Loucy (cell line): ENCODE results near the gene PARVB.
A peak's percentile ranks its signal among the peaks of the same experiment; 100 is the strongest.

Source experiments
- H2AFZ ChIP-seq: fragments of 200-600 bp; sonication (generic); 2 replicates; pipeline ENCODE4 v1.6.0; 2016; ENCODE audit warnings: antibody characterized with exemption, mild to moderate bottlenecking, low read length, moderate library complexity
- H3F3A ChIP-seq: fragments of 200-600 bp; 2 replicates; pipeline ENCODE4 v1.6.0; 2016; ENCODE audit warnings: antibody characterized with exemption, low read depth, mild to moderate bottlenecking
- H3K27me3 ChIP-seq: fragments of 200-600 bp; sonication (generic); 2 replicates; pipeline ENCODE4 v1.6.1; 2014; ENCODE audit warnings: low read length, mild to moderate bottlenecking; ENCODE audit not compliant: insufficient read depth, poor library complexity, severe bottlenecking
- H3K36me3 ChIP-seq: fragments of 200-600 bp; sonication (generic); 2 replicates; pipeline ENCODE4 v1.6.1; 2016; ENCODE audit warnings: low read length; ENCODE audit not compliant: insufficient read depth
- H3K4me1 ChIP-seq: fragments of 200-600 bp; sonication (generic); 2 replicates; pipeline ENCODE4 v1.5.1; 2014; ENCODE audit warnings: low read length, mild to moderate bottlenecking; ENCODE audit not compliant: insufficient read depth, poor library complexity, severe bottlenecking
- H3K4me2 ChIP-seq: fragments of 200-600 bp; sonication (generic); 2 replicates; pipeline ENCODE4 v1.6.0; 2014; ENCODE audit warnings: antibody characterized with exemption, low read length, low read depth, mild to moderate bottlenecking; ENCODE audit not compliant: poor library complexity, severe bottlenecking
- H3K4me3 ChIP-seq: fragments of 200-600 bp; sonication (generic); 2 replicates; pipeline ENCODE4 v1.5.1; 2014; ENCODE audit warnings: low read length, mild to moderate bottlenecking, mixed read lengths; ENCODE audit not compliant: poor library complexity, severe bottlenecking
- H3K79me2 ChIP-seq: fragments of 200-600 bp; sonication (generic); 2 replicates; pipeline ENCODE4 v1.6.1; 2014; ENCODE audit warnings: low read length; ENCODE audit not compliant: insufficient read depth
- H3K9ac ChIP-seq: fragments of 200-600 bp; sonication (generic); 2 replicates; pipeline ENCODE4 v1.6.0; 2014; ENCODE audit warnings: mild to moderate bottlenecking, low read depth, low read length, moderate library complexity; ENCODE audit not compliant: poor library complexity, severe bottlenecking
- H3K9me2 ChIP-seq: fragments of 200-600 bp; sonication (generic); replicated peaks from 2 replicates; pipeline ENCODE4 v1.6.1; 2016; ENCODE audit warnings: low read depth, low read length, mixed read lengths
- H3K9me3 ChIP-seq: fragments of 200-600 bp; sonication (generic); 2 replicates; pipeline ENCODE4 v1.6.1; 2014; ENCODE audit warnings: mild to moderate bottlenecking, antibody characterized with exemption, low read length, low read depth; ENCODE audit not compliant: insufficient read depth
- H4K20me1 ChIP-seq: fragments of 200-600 bp; sonication (generic); 2 replicates; pipeline ENCODE4 v1.6.0; 2014; ENCODE audit warnings: antibody characterized with exemption, low read length, mild to moderate bottlenecking; ENCODE audit not compliant: insufficient read depth, poor library complexity, severe bottlenecking
- EZH2phosphoT487 ChIP-seq: fragments of 200-600 bp; IDR thresholded peaks from 2 replicates; pipeline ENCODE4 v1.6.1; 2018; ENCODE audit warnings: antibody characterized with exemption, mild to moderate bottlenecking, moderate library complexity, borderline replicate concordance
- TF ChIP-seq, protein P1 (sequence below): fragments of 200-600 bp; sonication (generic); conservative IDR thresholded peaks from 2 replicates; pipeline ENCODE4 v1.5.1; 2014; ENCODE audit warnings: mild to moderate bottlenecking, antibody characterized with exemption, low read length

The PARVB gene

DNA sequence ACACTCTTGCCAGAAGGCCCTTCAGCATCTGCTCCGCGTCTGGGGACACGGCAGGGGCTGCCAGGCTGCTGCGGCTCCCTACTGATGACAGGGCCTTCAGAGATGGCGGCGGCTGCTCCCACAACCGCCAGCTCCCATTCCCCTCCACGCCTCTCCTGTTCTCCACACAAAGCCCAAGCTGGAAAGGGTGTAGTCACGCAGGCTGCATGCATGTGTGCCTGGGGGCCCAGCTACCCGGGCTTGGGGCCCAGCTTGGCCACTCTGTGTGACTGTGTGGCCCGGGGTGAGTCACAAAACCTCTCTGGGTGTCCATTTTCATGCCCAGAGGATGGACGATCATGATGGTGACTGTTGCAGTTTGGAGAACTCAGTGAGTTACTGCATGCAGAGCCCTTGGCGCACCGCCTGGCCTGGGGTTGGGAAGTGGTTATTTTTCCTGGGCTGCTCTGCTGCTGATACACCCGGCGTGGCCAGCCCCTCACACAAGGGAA is 31.7 kb upstream of the PARVB start:
- no peaks in the 10 kb centered on the region for H3K4me1 ChIP-seq
- TF ChIP-seq, protein P1, sequence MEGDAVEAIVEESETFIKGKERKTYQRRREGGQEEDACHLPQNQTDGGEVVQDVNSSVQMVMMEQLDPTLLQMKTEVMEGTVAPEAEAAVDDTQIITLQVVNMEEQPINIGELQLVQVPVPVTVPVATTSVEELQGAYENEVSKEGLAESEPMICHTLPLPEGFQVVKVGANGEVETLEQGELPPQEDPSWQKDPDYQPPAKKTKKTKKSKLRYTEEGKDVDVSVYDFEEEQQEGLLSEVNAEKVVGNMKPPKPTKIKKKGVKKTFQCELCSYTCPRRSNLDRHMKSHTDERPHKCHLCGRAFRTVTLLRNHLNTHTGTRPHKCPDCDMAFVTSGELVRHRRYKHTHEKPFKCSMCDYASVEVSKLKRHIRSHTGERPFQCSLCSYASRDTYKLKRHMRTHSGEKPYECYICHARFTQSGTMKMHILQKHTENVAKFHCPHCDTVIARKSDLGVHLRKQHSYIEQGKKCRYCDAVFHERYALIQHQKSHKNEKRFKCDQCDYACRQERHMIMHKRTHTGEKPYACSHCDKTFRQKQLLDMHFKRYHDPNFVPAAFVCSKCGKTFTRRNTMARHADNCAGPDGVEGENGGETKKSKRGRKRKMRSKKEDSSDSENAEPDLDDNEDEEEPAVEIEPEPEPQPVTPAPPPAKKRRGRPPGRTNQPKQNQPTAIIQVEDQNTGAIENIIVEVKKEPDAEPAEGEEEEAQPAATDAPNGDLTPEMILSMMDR, result no peak
- TF ChIP-seq EZH2phosphoT487, result no peak

DNA sequence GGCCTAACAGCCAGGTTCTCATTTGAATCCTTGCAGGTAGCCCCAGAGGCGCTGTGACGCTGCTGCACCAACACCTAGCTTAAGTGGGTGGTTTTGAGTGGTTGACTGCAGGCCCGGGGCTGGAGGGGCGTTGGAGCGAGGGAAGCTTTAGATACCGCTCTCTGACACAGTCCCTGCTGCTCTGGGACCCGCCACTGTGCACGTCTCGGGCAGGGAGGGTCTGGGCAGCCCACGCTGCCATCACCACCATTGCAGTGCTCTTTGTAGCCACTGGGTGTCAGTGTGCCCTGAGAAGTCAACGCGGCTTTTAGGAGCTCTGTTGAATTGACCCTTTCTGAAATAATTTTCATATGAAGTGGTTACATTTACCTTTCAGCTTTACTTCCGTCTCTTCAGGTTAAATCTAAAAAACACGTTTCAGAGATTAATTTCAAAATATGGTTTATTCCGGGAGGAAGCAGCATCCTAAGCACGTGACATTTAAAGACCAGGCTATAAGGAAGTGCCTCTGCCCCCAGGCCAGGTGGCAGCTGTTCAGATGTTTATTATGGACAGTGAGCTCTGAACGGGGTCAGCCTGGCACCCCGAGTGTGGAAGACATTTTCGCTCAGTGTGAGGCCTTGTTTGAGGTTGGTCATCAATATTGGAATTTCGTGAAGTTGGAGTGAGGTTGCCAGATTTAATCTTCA is 30.9 kb upstream of the PARVB start:
- no peak overlapping the region for H3K4me2 ChIP-seq
- no peaks in the 10 kb centered on the region for H3F3A ChIP-seq
- peaks cover 91% of the 10 kb centered on the region; the same call in 1 of the 2 replicates for H3K36me3 ChIP-seq

More for the DNA sequence above, 31.7 kb upstream of the PARVB start:
- H3K9ac ChIP-seq, result no peak overlapping the region
- H3K9me3 ChIP-seq, result no peaks in the 10 kb centered on the region
- H3K79me2 ChIP-seq, result no peaks in the 10 kb centered on the region
- no peaks in the 10 kb centered on the region for H4K20me1 ChIP-seq
- no peaks in the 10 kb centered on the region for H3F3A ChIP-seq
- no peaks in the 10 kb centered on the region for H3K27me3 ChIP-seq
- no peak overlapping the region for H3K4me2 ChIP-seq
- peaks cover 86% of the 10 kb centered on the region; the same call in 1 of the 2 replicates for H3K36me3 ChIP-seq
- H2AFZ ChIP-seq, result no peak overlapping the region
- no peaks in the 10 kb centered on the region for H3K9me2 ChIP-seq
- no peak overlapping the region for H3K4me3 ChIP-seq

DNA sequence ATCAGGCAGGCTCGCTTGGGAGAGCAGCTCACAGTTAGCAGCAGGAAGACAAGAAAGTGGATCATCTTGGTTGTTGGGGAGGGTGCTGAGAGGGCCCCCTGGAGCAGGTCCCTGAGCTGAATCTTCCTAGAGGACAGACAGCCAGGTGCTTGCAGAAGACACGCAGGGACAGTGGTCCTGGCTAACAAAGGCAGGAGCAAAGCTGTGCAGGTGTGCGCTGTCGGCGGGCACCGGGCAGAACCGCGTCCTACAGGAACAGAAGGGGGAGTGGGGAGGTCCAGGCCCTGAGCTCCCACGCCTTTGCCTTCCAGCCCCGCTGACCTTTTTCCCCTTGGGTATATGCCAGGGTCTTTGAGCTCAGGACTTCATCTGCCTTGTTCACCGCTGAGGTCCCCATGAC is 30.1 kb upstream of the PARVB start:
- H3K79me2 ChIP-seq, result no peaks in the 10 kb centered on the region
- no peaks in the 10 kb centered on the region for H3K9me3 ChIP-seq
- no peaks in the 10 kb centered on the region for H3F3A ChIP-seq
- H3K4me1 ChIP-seq, result no peaks in the 10 kb centered on the region
- no peak overlapping the region for H3K9ac ChIP-seq
- no peaks in the 10 kb centered on the region for H4K20me1 ChIP-seq
- H3K4me3 ChIP-seq, result no peak overlapping the region
- no peak overlapping the region for H3K4me2 ChIP-seq
- no peak overlapping the region for H2AFZ ChIP-seq
- TF ChIP-seq, protein P1, result no peak
- TF ChIP-seq EZH2phosphoT487, result no peak
- H3K9me2 ChIP-seq, result no peaks in the 10 kb centered on the region
- H3K36me3 ChIP-seq, result peaks cover 91% of the 10 kb centered on the region; the same call in 1 of the 2 replicates
- H3K27me3 ChIP-seq, result no peaks in the 10 kb centered on the region

More for the DNA sequence above, 30.9 kb upstream of the PARVB start:
- Histone ChIP-seq H3K9me3 (no peaks in the 10 kb centered on the region), H3K79me2 (no peaks in the 10 kb centered on the region), H3K9me2 (no peaks in the 10 kb centered on the region), H3K9ac (no peak overlapping the region), H3K27me3 (no peaks in the 10 kb centered on the region), H2AFZ (no peak overlapping the region), H3K4me1 (no peaks in the 10 kb centered on the region), H4K20me1 (no peaks in the 10 kb centered on the region), H3K4me3 (no peak overlapping the region)
- TF ChIP-seq, protein P1, result peak; percentile 97
- TF ChIP-seq EZH2phosphoT487, result no peak
